Measurements from ENCODE around the gene MRTFA.

Gene MRTFA

DNA sequence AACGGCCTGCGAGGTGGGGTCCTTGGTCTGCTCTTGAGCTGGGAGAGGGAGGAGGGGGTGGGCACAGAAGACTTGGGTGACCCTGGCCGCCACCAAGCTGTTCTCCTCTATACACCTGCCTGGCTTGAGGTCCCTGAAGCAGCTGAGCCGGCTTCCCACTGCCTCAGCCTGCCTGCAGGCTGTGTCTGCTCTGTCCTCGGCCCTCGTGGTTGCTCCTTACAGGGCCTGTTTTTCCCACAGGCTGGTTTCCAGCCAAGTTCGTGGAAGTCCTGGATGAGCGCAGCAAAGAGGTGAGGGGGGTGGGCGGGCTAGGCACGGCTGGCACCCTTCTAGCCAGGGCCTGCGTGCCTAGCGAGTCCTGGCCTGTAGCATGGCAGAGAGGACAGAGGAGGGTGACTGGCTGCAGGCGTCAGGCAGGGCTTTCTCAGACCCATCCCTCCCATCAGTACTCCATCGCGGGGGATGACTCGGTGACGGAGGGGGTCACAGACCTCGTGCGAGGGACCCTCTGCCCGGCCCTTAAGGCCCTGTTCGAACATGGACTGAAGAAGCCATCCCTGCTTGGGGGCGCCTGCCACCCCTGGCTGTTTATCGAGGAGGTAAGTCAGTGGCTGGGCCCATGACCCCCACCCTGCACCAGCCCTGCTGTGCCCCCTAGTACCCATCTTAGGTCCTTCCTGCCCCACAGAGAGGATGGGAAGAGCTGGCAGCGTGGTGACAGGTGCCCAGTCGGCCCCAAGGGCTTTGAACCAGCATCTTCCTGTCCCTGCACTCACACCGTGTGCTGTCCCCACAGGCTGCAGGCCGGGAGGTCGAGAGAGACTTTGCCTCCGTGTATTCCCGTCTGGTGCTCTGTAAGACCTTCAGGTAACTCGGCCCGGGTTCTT lies 228.4 kb downstream of the MRTFA start:
- DNase-seq, result no peak

- no peak for DNase-seq
Observed at GRCh38 chr22:40407021-40407761, 229.3 kb downstream of the MRTFA start.

- no peak for DNase-seq
Observed at GRCh38 chr22:40406063-40406890, 230.2 kb downstream of the MRTFA start.

GRCh38 chr22:40405178-40406062 lies 231.1 kb downstream of the MRTFA start:
- DNase-seq, result no peak

DNA sequence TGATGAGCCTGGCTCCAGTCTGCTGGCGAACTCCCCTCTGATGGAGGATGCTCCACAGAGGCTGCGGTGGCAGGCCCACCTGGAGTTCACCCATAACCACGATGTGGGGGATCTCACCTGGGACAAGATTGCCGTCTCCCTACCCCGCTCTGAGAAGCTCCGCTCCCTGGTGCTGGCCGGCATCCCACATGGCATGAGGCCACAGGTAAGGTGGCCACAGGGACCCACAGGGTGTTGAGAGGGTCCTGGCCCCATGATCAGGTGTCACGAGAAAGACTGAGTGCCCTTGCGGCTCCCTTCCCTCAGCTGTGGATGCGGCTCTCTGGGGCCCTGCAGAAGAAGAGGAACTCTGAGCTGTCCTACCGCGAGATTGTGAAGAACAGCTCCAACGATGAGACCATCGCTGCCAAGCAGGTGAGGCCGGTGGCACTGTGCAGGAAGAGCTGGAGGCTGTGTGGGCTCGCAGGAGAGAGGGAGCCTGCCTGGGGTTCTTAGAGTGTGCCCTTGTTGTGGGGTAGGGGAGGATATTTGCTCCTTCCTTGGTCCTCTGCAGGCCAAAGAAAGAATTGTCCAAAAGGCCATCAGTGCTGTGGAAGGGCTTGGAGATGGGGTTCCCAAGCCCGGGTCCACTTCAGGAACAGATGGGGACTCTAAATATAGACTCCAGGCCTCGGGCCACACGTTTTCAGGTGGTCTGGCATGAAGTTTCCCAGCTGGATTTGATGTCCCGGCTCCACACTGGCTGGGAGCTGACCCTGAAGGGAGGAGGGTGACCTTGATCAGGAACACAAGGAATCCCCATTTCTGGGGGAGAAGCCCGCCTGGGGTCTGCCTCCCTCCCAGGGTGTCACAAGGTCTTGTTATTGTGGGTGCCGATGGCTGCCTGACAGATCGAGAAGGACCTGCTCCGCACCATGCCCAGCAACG lies 232.0 kb downstream of the MRTFA start:
- no peak for DNase-seq

GRCh38 chr22:40403651-40404050 lies 232.9 kb downstream of the MRTFA start:
- DNase-seq, result no peak

GRCh38 chr22:40403141-40403540 lies 233.4 kb downstream of the MRTFA start:
- no peak for DNase-seq

GRCh38 chr22:40401981-40402406 lies 234.5 kb downstream of the MRTFA start:
- no peak for DNase-seq

DNA sequence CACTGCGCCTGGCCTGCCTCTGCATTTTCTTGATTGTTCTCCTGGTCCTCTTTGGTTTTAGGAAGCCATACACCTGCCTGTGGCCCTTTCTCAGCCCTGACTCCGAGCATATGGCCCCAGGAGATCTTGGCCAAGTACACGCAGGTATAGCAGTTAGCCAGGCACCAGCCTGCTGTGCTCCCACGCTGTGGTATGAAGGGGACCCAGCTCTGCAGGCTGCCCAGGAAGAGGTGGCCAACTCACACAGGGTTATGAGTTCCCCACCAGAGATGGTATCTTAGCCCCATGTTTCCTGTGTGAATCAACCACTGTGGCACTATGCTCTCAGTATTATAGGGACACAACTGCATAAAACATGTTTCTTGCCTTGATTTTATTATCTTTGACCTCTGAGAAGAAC lies 235.0 kb downstream of the MRTFA start:
- peak; percentile 68 for DNase-seq

DNA sequence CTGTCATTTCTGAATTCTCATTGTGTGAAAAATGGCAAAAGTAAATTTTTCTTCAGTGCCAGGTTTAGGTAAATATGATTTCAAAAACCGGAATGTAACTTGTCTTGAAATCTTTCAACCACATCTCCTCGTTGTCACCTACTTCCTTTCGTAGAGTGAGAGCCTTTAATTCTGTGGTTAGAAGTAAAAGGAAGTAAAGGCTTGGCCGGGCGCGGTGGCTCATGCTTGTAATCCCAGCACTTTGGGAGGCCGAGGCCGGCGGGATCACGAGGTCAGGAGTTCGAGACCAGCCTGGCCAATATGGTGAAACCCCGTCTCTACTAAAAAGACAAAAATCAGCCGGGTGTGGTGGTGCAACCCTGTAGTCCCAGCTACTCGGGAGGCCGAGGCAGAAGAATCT lies 236.4 kb downstream of the MRTFA start:
- peak; percentile 67 for DNase-seq

DNA sequence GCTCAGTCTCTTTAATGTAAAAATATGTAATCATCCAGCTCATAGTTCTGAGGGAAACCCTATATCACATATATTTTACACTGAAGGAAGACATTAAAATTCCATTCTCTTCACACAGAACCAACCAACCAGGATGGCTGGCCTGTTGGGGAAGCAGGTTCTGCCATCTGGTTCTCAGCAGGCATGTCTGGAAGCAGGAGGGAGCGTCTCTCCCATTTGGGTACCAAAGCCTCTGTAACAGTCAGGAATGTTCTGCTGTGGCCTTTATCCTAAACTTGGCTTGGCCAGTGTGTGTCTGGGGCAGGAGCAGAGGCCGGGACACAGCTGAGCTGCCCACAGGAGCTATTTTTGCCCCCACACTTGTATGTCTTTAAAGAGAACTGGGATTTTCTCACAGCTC lies 236.9 kb downstream of the MRTFA start:
- DNase-seq, result no peak

- DNase-seq, result no peak
Observed at GRCh38 chr22:40397396-40397795, 239.1 kb downstream of the MRTFA start.

- no peak for DNase-seq
Observed at GRCh38 chr22:40396882-40397281, 239.6 kb downstream of the MRTFA start.

DNA sequence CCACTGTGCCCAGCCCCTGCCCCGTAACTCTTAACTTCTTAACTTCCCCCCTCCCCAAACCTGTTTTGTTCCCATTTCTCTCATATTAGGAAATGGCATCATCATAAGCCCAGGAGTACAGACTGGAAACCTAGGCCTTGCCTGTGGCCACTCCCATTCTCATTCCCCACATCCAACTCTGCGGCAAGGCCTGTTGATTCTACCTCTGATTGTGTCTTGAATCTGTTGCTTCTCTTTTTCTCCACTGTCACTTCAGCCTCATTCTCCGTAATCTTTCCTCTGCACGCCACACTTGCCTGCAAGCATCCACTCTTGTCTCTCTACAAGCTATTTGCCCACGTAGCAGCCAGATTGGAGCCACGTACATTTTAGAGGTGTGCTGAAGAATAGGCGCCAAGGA lies 240.9 kb downstream of the MRTFA start:
- no peak for DNase-seq

DNA sequence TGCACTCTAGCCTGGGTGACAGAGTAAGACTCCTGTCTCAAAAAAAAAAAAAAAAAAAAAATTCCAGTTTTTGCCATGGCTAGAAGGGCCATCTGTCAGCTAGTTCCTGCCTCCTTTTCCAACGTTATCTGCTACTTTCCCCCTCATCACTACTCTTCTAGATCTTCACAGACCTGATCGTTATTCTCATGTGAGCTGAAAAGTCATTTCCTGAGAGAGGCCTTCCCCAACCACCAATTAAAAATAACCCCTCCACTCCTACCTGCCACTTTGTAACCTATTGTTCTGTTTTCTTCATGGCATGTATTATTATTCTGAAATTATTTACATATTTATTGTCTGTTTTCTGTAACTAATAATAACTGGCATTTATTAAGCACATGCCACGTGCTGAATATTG lies 241.9 kb downstream of the MRTFA start:
- no peak for DNase-seq

DNA sequence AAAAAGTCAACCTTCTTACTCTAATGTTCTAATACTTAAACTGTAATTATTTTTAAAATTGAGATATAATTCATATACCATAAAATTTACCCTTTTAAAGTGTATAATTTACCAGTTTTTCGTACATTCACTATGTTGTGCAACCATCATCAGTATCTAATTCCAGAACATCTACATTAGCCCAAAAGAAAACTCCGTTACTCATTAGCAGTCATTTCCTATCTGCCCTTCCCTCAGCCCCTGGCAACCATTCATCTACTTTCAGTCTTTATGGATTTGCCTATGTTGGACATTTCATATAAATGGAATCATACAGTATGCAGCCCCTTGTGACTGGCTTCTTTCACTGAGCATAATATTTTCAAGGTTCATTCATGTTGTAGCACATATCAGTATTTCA lies 243.9 kb downstream of the MRTFA start:
- no peak for DNase-seq

DNA sequence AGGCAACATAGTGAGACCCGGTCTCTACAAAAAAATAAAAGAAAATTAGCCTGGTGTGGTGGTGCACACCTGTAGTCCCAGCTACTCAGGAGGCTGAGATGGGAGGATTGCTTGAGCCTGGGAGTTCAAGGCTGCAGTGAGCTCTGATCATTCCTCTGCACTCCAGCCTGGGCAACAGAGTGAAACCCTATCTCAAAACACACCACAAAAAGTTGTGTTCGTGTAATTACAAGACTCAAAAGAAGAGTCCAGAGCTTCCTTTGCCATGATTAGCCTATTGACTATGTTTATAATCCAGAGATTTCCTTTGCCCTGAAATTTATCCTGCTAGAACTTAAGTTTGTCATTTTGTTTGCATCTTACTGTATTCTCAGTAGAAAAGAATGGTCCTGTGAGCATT lies 245.1 kb downstream of the MRTFA start:
- no peak for DNase-seq

- DNase-seq, result no peak
Observed at GRCh38 chr22:40388231-40388630, 248.3 kb downstream of the MRTFA start.

DNA sequence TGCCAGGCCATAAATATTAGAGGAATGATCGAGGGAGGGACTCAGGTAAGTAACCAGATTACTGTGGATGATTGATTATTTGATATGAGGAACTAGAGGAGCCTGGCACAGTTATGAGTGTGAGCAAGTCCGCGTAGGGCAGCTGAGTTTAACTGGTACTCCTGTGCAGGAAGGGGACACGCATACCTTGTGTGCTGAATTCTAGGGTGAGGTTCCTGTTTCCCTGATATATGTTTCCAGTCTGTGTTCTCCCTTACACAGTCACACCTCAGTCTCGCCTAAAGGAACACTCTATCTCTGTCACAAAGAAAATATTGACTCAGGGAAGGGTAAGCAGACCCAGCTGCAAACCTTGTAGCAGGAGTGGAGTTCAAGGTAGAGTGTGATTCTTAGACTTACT lies 248.8 kb downstream of the MRTFA start:
- DNase-seq, result no peak

DNA sequence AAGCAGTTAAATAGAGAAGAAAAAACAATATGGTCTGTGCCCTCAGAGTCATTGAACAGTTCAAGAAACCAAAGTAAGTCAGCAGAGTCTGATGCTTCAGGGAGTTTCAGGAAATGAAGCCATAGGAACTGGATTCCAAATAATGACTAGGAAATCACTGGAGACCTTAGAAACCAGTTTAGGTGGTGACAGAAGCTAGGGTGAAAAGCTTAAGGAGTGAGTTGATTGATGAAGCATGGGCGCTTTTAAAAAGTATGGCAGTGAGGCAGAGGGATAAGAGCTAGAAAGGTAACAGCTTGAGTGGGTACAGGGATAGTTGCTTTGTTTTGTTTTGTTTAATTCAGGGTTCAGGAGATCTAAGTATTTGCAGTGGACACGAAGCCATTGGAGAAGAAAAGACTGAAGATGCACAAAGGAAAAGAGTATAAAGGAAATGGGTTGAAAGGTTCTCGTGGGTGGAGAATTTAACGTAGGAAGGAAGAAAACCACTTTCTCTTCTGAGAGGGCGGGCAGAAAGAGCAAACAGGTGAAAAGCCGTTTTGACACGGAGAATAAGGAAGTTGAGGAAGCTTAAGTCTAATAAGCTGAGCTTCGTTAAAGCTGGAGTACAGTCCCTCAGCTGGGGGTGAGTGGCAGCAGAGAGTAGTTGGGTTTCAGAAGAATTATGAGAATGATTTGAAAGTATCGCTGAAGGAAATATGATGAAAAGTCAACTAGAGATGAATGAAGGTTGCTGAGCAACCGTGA lies 251.3 kb downstream of the MRTFA start:
- DNase-seq, result peak; percentile 51
